Hepatocyte (in vitro differentiated cells): ENCODE measurements around the gene ARHGAP15. TPM values are rescaled to one million over a fixed set of nuclear protein-coding genes. Genes with fewer than 3 reads are reported as not detected.

Experiments used
- DNase-seq: peaks from one replicate; pipeline ENCODE4 v3.0.0-alpha.2; 2016; ENCODE audit warnings: low spot score
- H2AFZ ChIP-seq: fragments of 200-600 bp; sonication (generic); 2 replicates; pipeline ENCODE4 v1.6.0; 2016; ENCODE audit warnings: antibody characterized with exemption, mild to moderate bottlenecking
- H3K27ac ChIP-seq: fragments of 200-600 bp; sonication (generic); 2 replicates; pipeline ENCODE4 v1.5.1; 2016; ENCODE audit warnings: mild to moderate bottlenecking
- H3K27me3 ChIP-seq: fragments of 200-600 bp; sonication (generic); 2 replicates; pipeline ENCODE4 v1.6.1; 2016
- H3K36me3 ChIP-seq: fragments of 200-600 bp; sonication (generic); replicated peaks from 2 replicates; pipeline ENCODE4 v1.5.1; 2016; ENCODE audit warnings: low read depth; ENCODE audit not compliant: insufficient read depth
- H3K4me1 ChIP-seq: fragments of 200-600 bp; sonication (generic); 2 replicates; pipeline ENCODE4 v1.5.1; 2016; ENCODE audit warnings: mild to moderate bottlenecking, moderate library complexity; ENCODE audit not compliant: insufficient read depth
- H3K4me2 ChIP-seq: fragments of 200-600 bp; sonication (generic); 2 replicates; pipeline ENCODE4 v1.6.0; 2016
- H3K4me3 ChIP-seq: fragments of 200-600 bp; sonication (generic); 2 replicates; pipeline ENCODE4 v1.5.1; 2016; ENCODE audit warnings: mild to moderate bottlenecking
- H3K79me2 ChIP-seq: fragments of 200-600 bp; sonication (generic); 2 replicates; pipeline ENCODE4 v1.6.0; 2017; ENCODE audit warnings: mild to moderate bottlenecking
- H3K9me2 ChIP-seq: fragments of 200-600 bp; sonication (generic); replicated peaks from 2 replicates; pipeline ENCODE4 v1.6.0; 2017; ENCODE audit warnings: mild to moderate bottlenecking; ENCODE audit not compliant: insufficient read depth
- H3K9me3 ChIP-seq: fragments of 200-600 bp; sonication (generic); 2 replicates; pipeline ENCODE4 v1.5.1; 2016; ENCODE audit warnings: low read depth, mild to moderate bottlenecking
- H4K20me1 ChIP-seq: fragments of 200-600 bp; sonication (generic); 2 replicates; pipeline ENCODE4 v1.6.0; 2016; ENCODE audit warnings: mild to moderate bottlenecking; ENCODE audit not compliant: insufficient read depth, poor library complexity, severe bottlenecking
- CTCF ChIP-seq: fragments of 200-600 bp; sonication (generic); IDR thresholded peaks from 2 replicates; pipeline ENCODE4 v1.5.1; 2016; ENCODE audit warnings: antibody characterized with exemption, mild to moderate bottlenecking; ENCODE audit not compliant: poor library complexity
- EZH2 ChIP-seq: fragments of 200-600 bp; sonication (generic); IDR thresholded peaks from 2 replicates; pipeline ENCODE4 v1.6.1; 2016; ENCODE audit warnings: antibody characterized with exemption, mild to moderate bottlenecking, borderline replicate concordance
- EZH2phosphoT487 ChIP-seq: fragments of 200-600 bp; sonication (generic); IDR thresholded peaks from one replicate; pipeline ENCODE4 v1.6.1; 2018; ENCODE audit warnings: antibody characterized with exemption, mild to moderate bottlenecking, low read depth, moderate library complexity; ENCODE audit not compliant: unreplicated experiment, severe bottlenecking
- WGBS: methylation state at CpG from one replicate; pipeline ENCODE4 v1.1.6; 2016; ENCODE audit warnings: low lambda C conversion rate; ENCODE audit errors: missing lambda C conversion rate; 5-methylcytosine and 5-hydroxymethylcytosine counted together
- polyA plus RNA-seq: library from polyadenylated mRNA; unstranded; fragments of >200 nt; fragmentation: Nextera tagmentation; extraction: Ambion mirVana; gene quantifications from 2 replicates; pipeline ENCODE4 v1.2.1, GENCODE V29; 2016
- small RNA-seq: library from RNA; depleted of rRNA; stranded (forward); fragments of <200 nt; gene quantifications from one replicate; pipeline ENCODE3, GENCODE V24; 2014
- total RNA-seq: library from RNA; depleted of rRNA; stranded (reverse); fragments of >200 nt; gene quantifications from 2 replicates; pipeline ENCODE4 v1.2.3, GENCODE V29; 2014

The ARHGAP15 gene
- total and polyA plus RNA-seq, 2 experiments from 2014 or later: 0.17 TPM; not detected in 1

DNA sequence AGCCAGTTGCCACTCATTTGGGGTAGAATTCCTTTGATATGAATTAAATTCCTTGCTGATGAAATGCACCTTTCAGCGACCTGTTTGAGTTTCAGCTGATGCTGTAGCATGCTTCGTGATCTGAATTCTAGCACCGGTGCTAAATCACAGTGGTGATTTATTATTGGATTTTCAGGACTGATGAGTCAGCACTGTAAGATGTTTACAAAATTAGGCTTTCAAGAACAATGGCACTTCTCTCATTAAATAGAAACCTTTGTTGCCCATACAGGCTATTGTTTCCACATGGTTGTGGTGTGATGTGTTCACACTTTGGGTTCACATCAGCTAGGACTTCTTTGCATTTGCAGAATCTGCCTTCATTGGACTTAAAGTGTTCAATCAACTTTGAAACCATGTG, 687.7 kb downstream of the ARHGAP15 start:
- Histone ChIP-seq H3K9me3 (no peaks in the 10 kb centered on the region), H3K27me3 (no peaks in the 10 kb centered on the region), H3K4me3 (no peak overlapping the region), H3K9me2 (no peaks in the 10 kb centered on the region), H2AFZ (no peak overlapping the region), H3K79me2 (no peaks in the 10 kb centered on the region), H3K4me1 (no peaks in the 10 kb centered on the region), H3K4me2 (no peak overlapping the region), H3K36me3 (no peaks in the 10 kb centered on the region), H3K27ac (no peak overlapping the region), H4K20me1 (no peaks in the 10 kb centered on the region)
- WGBS: 57% methylated on average over 3 of the region's 3 CpGs
- TF ChIP-seq EZH2: no peak
- TF ChIP-seq EZH2phosphoT487: no peak
- no peak for TF ChIP-seq CTCF
- no peak for DNase-seq

Small RNA genes within 50 kb of the gene (small RNA-seq; reads per million reads assigned to genes)
- not detected for gene MTND4LP12
